WTC11 (cell line): ENCODE results near the gene CACNA2D3. TPM values are rescaled to one million over a fixed set of nuclear protein-coding genes. Genes with fewer than 3 reads are reported as not detected.

Experiments
- ATAC-seq: fragments of 200-7000 bp; cut with Tn5 transposase; 2 replicates; pipeline ENCODE4 v1.10.0; 2021; ENCODE audit warnings: mild to moderate bottlenecking, moderate library complexity
- CTCF ChIA-PET: fragments of 300-600 bp; sonication (Branson Sonifier 250); formaldehyde crosslinking; loops from one replicate; lab custom pipeline; 2021; ENCODE audit warnings: antibody characterized with exemption; lab: Charles Lee
- POLR2A ChIA-PET: fragments of 350-600 bp; sonication (Branson Sonifier 250); formaldehyde crosslinking; loops from one replicate; lab custom pipeline; 2021; ENCODE audit warnings: antibody characterized with exemption; lab: Charles Lee
- DNase-seq: peaks from one replicate; pipeline ENCODE4 v3.0.0; 2021; ENCODE audit warnings: low spot score
- H3K27ac Mint-ChIP-seq: 2 replicates; pipeline ENCODE4 v1.8.0; 2021; ENCODE audit warnings: mixed read lengths
- H3K27me3 Mint-ChIP-seq: 2 replicates; pipeline ENCODE4 v1.8.0; 2021; ENCODE audit warnings: low read depth, mild to moderate bottlenecking, moderate library complexity, mixed read lengths
- H3K36me3 Mint-ChIP-seq: 2 replicates; pipeline ENCODE4 v1.8.0; 2021; ENCODE audit warnings: mixed read lengths
- H3K4me1 Mint-ChIP-seq: 2 replicates; pipeline ENCODE4 v1.8.0; 2022; ENCODE audit warnings: mixed read lengths
- H3K4me3 Mint-ChIP-seq: 2 replicates; pipeline ENCODE4 v1.8.0; 2021; ENCODE audit warnings: mild to moderate bottlenecking, moderate library complexity, mixed read lengths
- H3K9me3 Mint-ChIP-seq: 2 replicates; pipeline ENCODE4 v1.8.0; 2021; ENCODE audit warnings: mixed read lengths
- CDX4 ChIP-seq: fragments of 250-450 bp; sonication (Bioruptor Pico); IDR thresholded peaks from 2 replicates; pipeline ENCODE4 v1.9.0; 2021; ENCODE audit warnings: moderate library complexity, mild to moderate bottlenecking, inconsistent platforms, borderline replicate concordance
- CREM ChIP-seq: sonication (generic); formaldehyde crosslinking; IDR thresholded peaks from 2 replicates; pipeline ENCODE4 v1.8.1; 2022; ENCODE audit warnings: mild to moderate bottlenecking, missing genetic modification reagents, moderate library complexity
- ESRRA ChIP-seq: sonication (generic); formaldehyde crosslinking; IDR thresholded peaks from 2 replicates; pipeline ENCODE4 v1.8.1; 2022; ENCODE audit warnings: mild to moderate bottlenecking, missing genetic modification reagents, borderline replicate concordance
- FOXJ3 ChIP-seq: sonication (generic); formaldehyde crosslinking; IDR thresholded peaks from 2 replicates; pipeline ENCODE4 v1.9.0; 2021; ENCODE audit warnings: missing genetic modification reagents, mild to moderate bottlenecking, borderline replicate concordance
- NR1H2 ChIP-seq: sonication (generic); formaldehyde crosslinking; IDR thresholded peaks from 2 replicates; pipeline ENCODE4 v1.9.0; 2021; ENCODE audit warnings: mild to moderate bottlenecking, moderate library complexity, missing genetic modification reagents
- PRDM15 ChIP-seq: sonication (generic); formaldehyde crosslinking; IDR thresholded peaks from 2 replicates; pipeline ENCODE4 v1.8.0; 2022; ENCODE audit warnings: missing genetic modification reagents
- PRRX2 ChIP-seq: fragments of 250-450 bp; sonication (Bioruptor Pico); IDR thresholded peaks from 2 replicates; pipeline ENCODE4 v1.8.0; 2021; ENCODE audit warnings: mild to moderate bottlenecking
- RELA ChIP-seq: sonication (generic); formaldehyde crosslinking; IDR thresholded peaks from 2 replicates; pipeline ENCODE4 v1.8.1; 2022; ENCODE audit warnings: missing genetic modification reagents, mild to moderate bottlenecking, borderline replicate concordance
- SMAD4 ChIP-seq: sonication (generic); formaldehyde crosslinking; IDR thresholded peaks from 2 replicates; pipeline ENCODE4 v1.8.0; 2022; ENCODE audit warnings: mild to moderate bottlenecking, missing genetic modification reagents
- SOX15 ChIP-seq: fragments of 250-450 bp; sonication (Bioruptor Pico); IDR thresholded peaks from 2 replicates; pipeline ENCODE4 v1.9.0; 2021; ENCODE audit warnings: mild to moderate bottlenecking
- STAT6 ChIP-seq: sonication (generic); formaldehyde crosslinking; conservative IDR thresholded peaks from 2 replicates; pipeline ENCODE4 v1.8.1; 2023; ENCODE audit warnings: mild to moderate bottlenecking, low read depth, missing genetic modification reagents, moderate library complexity
- ZNF121 ChIP-seq: sonication (generic); formaldehyde crosslinking; IDR thresholded peaks from 2 replicates; pipeline ENCODE4 v1.8.0; 2023; ENCODE audit warnings: missing genetic modification reagents
- ZNF317 ChIP-seq: sonication (generic); formaldehyde crosslinking; IDR thresholded peaks from 2 replicates; pipeline ENCODE4 v1.8.1; 2023; ENCODE audit warnings: low read depth, mild to moderate bottlenecking, moderate library complexity, missing genetic modification reagents, borderline replicate concordance
- total RNA-seq: library from RNA; stranded (reverse); gene quantifications from 3 replicates; pipeline ENCODE4 v1.2.3, GENCODE V29; 2021

The CACNA2D3 gene
- total RNA-seq, 1 experiment from 2014 or later, result 5.0 TPM

GRCh38 chr3:54343495-54343894 lies 221.1 kb downstream of the CACNA2D3 start:
- H3K36me3 Mint-ChIP-seq, result no peaks in the 10 kb centered on the region
- no peaks in the 10 kb centered on the region for H3K27me3 Mint-ChIP-seq
- ChIA-PET POLR2A (no interaction called here), CTCF (no interaction called here)
- ATAC-seq (no peak; the same call in 1 of the 2 replicates), DNase-seq (no peak)
- TF ChIP-seq NR1H2 (CRISPR knock-in tag), result no peak
- TF ChIP-seq SMAD4, result no peak
- no peak for TF ChIP-seq SOX15 (CRISPR knock-in tag)
- no peak for TF ChIP-seq CREM (CRISPR knock-in tag)
- no peak for TF ChIP-seq CDX4 (CRISPR knock-in tag)
- no peak for TF ChIP-seq ZNF121 (CRISPR knock-in tag)
- H3K4me3 Mint-ChIP-seq, result no peak overlapping the region
- no peaks in the 10 kb centered on the region for H3K9me3 Mint-ChIP-seq
- no peak overlapping the region for H3K27ac Mint-ChIP-seq
- peaks cover 48% of the 10 kb centered on the region for H3K4me1 Mint-ChIP-seq

GRCh38 chr3:54344601-54345231 lies 222.4 kb downstream of the CACNA2D3 start:
- TF ChIP-seq ESRRA (CRISPR knock-in tag), result no peak
- no peak for TF ChIP-seq STAT6
- TF ChIP-seq CREM (CRISPR knock-in tag), result no peak
- no peak for TF ChIP-seq FOXJ3 (CRISPR knock-in tag)
- no peak for TF ChIP-seq CDX4 (CRISPR knock-in tag)
- no peak for TF ChIP-seq ZNF317 (CRISPR knock-in tag)
- no peak for TF ChIP-seq PRRX2 (CRISPR knock-in tag)
- TF ChIP-seq, all 79 proteins: peak for 0
- H3K27ac Mint-ChIP-seq, result peak overlapping the region; percentile 64
- H3K36me3 Mint-ChIP-seq, result no peaks in the 10 kb centered on the region
- H3K4me3 Mint-ChIP-seq, result no peak overlapping the region
- POLR2A ChIA-PET, result no interaction called here
- ATAC-seq, result no peak
- H3K9me3 Mint-ChIP-seq, result no peaks in the 10 kb centered on the region
- peaks cover 58% of the 10 kb centered on the region for H3K4me1 Mint-ChIP-seq
- CTCF ChIA-PET, result interaction anchor here (0.9 to 1.7 kb wide), 3 partner anchors 16 to 198 kb away, joined by 3 to 4 read pairs (median 3); no protein-coding TSS in a partner anchor
- H3K27me3 Mint-ChIP-seq, result no peaks in the 10 kb centered on the region
- DNase-seq, result no peak

GRCh38 chr3:54345847-54346375 lies 223.6 kb downstream of the CACNA2D3 start:
- ATAC-seq (peak; percentile 43), DNase-seq (no peak)
- no peaks in the 10 kb centered on the region for H3K36me3 Mint-ChIP-seq
- TF ChIP-seq PRDM15 (CRISPR knock-in tag), result peak; percentile 95
- TF ChIP-seq RELA (CRISPR knock-in tag), result no peak
- H3K9me3 Mint-ChIP-seq, result no peaks in the 10 kb centered on the region
- H3K4me1 Mint-ChIP-seq, result peaks cover 61% of the 10 kb centered on the region
- H3K27ac Mint-ChIP-seq, result no peak overlapping the region
- ChIA-PET POLR2A (no interaction called here), CTCF (interaction anchor here (0.9 to 1.7 kb wide), 3 partner anchors 15 to 199 kb away, joined by 3 to 4 read pairs (median 3); no protein-coding TSS in a partner anchor)
- H3K27me3 Mint-ChIP-seq, result no peaks in the 10 kb centered on the region
- no peak overlapping the region for H3K4me3 Mint-ChIP-seq
